Middle frontal gyrus (tissue), 1 donor: ENCODE measurements around the gene FANCF.

Source experiments
- DNase-seq: peaks from one replicate; pipeline ENCODE4 v3.0.0-alpha.2; 2015; ENCODE audit warnings: low spot score; ENCODE audit errors: extremely low spot score

Gene FANCF

DNA sequence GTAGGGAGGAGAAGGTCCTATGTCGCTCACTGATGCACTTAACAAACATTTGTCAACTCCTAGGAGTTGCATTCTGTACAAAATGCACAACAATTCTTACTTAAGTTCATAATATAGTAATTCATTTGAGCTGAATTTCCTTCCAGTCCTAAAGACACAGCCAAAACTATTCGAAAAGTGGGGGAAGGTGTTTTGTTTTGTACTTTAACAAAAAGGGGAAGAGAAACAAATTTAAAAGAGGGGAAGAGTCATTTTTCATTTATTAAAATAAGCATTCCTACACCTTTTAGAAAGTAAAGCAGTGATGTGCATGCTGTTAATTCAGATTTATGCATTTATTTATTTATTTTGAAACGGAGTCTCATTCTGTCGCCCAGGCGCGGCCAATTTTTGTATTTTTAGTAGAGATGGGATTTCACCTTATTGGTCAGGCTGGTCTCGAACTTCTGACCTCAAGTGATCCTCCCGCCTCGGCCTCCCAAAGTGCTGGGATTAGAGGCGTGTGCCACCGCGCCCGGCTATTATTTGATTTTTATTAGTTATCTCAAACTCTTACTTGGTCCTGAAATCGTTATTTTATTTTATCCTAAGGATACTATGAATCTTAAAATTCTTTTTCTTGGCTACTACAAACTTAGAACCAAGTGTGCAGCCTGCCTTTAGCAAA is 1.1 kb upstream of the FANCF start:
- DNase-seq: no peak

DNA sequence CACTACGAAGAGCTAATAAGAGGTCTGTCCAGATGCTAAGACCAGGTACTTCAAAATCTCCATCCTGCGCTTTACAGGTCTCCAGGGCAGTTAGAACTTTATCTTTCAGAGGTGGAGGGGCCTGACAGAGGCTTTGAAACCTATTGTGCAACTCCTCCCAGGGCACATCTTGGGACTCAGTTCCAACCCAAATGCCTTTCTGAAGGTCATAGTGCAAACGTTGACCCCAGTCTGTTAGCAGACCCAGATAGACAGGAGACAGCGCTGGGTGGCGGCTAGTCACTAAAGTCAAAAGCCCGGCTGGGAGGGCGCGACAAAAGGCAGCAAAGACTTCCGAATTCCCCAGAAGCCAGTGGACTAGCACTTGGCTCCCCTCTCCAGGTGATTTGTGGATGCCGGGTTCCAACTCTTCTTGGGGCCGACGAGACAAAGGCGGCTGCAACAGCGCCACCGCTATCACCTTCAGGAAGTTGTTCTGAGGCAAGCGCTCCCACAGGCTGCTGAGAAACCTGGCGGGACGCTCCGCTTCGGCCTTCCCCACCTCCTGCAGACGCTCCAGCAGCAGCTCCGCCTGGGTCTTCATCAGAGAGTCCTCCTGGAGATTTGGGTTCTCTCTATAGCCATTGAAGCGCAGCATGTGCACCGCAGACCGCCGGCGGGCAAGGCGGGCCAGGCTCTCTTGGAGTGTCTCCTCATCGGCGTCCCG is 728 bp downstream of the FANCF start:
- peak; percentile 19 for DNase-seq

DNA sequence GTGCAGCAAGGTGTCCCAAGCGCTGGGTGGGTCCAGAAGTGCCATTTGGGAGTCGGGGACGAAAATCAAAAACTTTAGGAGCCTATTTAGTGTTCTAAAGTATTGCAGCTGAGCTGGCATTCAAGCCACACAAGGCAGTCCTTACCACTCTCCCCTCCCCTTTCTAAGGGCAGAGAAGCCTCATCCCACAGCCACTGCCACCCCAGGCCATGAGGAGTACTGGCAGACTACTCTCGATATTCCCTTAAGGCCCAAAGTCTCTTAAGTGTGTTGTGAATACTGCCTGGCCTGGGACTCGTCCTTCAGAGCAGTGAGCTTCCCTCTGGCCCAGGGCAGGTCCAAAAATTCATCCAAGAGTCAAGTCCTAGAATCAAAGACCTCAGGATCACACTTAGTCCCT is 7.8 kb downstream of the FANCF start:
- DNase-seq: no peak

DNA sequence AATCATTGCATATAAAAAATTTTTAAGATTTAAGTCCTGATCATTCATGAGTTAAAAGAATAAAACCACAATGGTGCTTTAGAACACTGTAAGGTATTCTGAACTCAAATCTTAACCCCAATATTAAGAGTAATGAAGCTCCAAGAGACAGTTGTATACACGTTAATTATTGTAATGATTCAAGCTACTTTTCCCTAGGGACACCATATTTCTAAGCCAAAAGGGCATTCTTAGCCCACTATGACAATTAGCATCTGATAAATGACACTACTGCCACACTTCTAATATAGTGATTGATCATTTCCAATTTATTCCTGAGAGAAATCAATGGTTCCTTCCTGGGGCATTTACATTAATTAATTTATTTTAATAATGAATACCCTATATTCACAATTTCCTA is 21.7 kb downstream of the FANCF start:
- DNase-seq: no peak

DNA sequence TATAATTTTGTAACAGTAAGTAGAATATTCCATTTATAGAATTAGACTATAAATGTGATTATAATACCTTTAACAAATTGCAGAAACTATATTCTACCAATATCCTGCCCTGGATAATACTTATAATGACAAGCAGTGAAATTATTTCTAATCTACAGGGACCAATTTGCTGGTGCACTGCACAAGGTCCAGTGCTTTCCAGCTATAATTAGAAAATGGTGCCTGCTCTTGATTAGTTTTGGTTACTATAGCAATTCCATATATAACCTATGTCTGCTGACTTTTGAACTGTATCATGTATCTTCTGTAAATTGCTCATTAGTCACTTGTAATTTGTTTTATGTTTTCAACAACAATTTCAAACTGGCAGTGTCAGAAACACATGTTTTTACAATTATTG is 23.1 kb downstream of the FANCF start:
- DNase-seq: no peak

DNA sequence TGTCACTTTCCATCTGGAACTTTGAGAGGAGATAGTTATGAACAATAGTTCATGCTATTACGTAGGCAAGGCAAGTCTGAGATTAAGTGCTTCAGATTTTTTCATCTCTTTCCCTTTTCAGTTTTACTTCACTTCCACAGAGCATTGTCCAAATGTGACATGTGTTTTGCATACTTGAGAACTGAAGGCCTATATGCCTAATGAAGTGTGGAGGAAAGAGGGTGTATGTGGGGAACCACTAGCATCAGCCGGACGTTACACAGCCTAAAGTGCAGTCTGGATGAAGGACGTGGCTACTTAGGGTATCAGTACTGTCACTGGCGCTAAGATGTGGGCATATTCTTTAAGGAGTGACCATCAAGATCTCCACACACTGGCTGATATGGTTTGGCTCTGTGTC is 26.2 kb downstream of the FANCF start:
- DNase-seq: no peak

DNA sequence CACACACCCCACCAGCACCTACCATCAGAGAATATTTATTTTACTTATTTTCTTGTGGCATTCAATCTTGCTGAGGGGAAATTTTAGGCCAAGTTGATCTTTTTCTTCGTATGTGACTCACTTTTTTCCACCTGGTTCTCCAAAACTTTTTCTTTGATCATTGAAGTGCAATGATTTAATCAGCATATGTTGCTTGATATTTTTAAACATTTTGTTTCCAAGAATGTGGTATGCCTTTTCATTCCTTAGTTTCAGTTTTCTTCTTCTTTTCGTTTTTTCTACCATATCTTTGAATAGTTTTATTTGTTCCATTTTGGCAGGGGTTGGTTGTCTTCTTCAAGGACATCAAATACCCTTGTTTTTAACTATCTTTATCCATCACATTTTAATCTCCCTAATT is 28.6 kb downstream of the FANCF start:
- DNase-seq: no peak

DNA sequence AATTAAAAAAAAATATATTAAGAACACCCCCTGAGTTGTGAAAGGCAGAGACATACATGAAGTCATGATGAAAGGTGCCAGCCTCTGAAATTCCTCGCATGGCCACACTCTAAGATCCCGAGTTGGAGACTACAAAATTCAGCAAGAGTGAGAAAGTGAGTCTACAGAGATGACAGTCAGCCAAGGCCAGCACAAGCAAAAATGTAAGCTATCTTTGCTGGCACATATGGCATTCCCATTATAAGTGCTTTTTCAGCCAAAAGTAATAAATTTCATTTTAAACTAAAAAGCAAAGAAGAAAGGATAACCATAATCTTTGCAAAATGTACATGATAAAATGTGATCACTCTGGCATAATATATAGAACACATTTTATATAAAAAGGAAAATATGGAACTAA is 40.6 kb downstream of the FANCF start:
- no peak for DNase-seq

DNA sequence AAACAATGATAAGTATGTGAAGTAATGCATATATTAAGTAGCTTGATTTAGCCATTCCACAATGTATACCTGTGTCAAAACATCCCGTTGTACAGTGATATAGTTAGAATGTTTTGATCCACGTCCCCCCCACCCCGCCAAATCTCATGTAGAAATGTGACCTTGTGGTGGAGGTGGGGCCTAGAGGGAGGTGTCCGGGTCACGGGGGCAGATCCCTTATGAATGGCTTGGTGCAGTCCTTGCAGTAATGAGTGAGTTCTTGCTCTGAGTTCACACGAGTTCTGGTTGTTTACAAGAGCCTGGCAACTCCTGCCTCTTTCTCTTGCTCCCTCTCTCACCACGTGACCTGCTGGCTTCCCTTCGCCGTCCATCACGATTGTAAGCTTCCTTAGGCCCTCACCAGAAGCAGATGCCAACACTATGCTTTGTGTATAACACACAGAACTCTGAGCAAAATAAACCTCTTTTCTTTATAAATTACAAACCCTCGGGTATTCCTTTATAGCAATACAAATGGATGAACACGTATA is 41.6 kb downstream of the FANCF start:
- DNase-seq: no peak

DNA sequence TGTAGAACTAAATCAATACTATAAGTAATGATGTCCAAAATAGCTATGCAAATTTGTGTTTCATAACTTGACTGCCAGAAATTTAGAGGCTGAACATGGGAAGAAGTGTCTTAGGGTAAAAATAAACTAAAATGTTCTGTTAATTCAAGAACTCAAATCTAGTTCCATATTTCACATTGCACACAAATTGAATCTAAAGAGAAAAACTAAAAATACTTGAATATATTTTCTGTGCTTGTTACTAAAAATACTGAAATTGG is 43.5 kb downstream of the FANCF start:
- peak; percentile 36 for DNase-seq

DNA sequence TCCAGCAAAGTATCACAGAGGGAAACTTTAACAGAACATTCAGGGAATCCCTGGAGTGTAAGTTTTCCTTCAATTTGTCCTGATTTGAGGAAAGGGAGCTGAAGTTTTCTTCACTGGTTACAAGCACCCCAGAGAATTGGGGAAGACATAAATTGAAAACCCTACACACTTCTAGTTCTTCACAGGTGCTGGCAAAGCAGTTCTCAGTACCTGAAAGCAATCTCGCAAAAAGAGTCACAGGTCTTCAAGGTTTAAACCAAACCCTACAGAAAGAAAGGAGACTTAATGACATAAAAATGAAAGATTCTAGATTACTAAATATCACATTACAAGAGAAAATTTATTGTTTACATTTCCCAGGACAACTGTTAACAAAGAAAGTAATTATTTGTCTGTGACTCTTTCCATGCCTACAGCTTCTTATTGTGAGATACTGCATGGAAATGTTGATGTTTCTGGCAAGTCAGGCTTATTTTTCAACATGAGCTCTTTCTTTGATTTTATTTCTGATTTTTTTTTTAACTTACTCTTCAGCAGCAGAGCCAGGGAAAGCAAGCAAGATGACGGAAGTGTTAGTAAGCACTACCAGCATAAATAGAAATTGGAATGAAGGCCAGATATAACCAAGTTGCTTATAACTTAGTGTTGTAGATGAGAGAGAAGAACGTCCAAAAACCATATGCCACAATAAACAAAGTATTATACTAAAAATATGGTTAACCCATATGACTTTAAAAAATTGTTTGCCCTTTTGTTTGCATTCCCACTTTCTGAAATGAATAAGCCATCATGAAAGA is 44.1 kb downstream of the FANCF start:
- no peak for DNase-seq

DNA sequence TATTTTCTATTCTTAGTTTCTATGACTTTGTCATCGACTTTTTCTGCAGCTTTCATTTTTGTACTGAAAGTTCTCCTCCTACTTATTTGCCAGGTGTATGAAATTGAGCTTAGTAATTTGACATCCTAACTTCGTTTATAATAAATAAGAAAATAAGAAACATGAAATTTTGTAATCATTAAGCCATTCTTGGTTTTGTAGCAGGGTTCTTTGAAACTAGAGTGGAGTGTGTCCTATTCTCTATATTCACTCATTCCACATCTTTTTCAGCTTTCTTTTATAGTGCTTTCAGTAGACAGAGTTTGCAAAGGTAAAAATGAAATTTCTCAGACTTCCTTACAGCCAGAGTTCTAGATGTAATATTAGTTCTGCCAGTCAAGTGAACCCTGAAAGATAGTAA is 47.8 kb downstream of the FANCF start:
- DNase-seq: no peak
